Kidney epithelial cell (primary cell): ENCODE measurements around the gene TYMP. TPM values are rescaled to one million over a fixed set of nuclear protein-coding genes. Genes with fewer than 3 reads are reported as not detected.
A peak's percentile ranks its signal among the peaks of the same experiment; 100 is the strongest.

ENCODE experiments used
- DNase-seq: peaks from one replicate; pipeline ENCODE4 v3.0.0-alpha.2; 2010; ENCODE audit warnings: low read depth
- H3K27me3 ChIP-seq: 2 replicates; pipeline ENCODE4 v1.6.0; 2011; ENCODE audit warnings: low read length; ENCODE audit not compliant: control insufficient read depth, insufficient read depth
- H3K36me3 ChIP-seq: 2 replicates; pipeline ENCODE4 v1.5.1; 2011; ENCODE audit warnings: low read length; ENCODE audit not compliant: control insufficient read depth, insufficient read depth
- H3K4me3 ChIP-seq: 2 replicates; pipeline ENCODE4 v1.5.1; 2011; ENCODE audit warnings: low read depth, mild to moderate bottlenecking, control low read depth, low read length
- total RNA-seq: library from RNA; depleted of rRNA; stranded (reverse); fragments of >200 nt; gene quantifications from 2 replicates; pipeline ENCODE4 v1.2.3, GENCODE V29; 2015
- TF ChIP-seq, protein P1 (sequence below): IDR thresholded peaks from 2 replicates; pipeline ENCODE4 v1.5.1; 2011; ENCODE audit warnings: mild to moderate bottlenecking, moderate library complexity, low read length, control low read depth, inconsistent platforms; ENCODE audit not compliant: insufficient read depth, poor library complexity, severe bottlenecking

The TYMP gene
- total RNA-seq, 1 donor from 2014 or later = 53.1 TPM

DNA sequence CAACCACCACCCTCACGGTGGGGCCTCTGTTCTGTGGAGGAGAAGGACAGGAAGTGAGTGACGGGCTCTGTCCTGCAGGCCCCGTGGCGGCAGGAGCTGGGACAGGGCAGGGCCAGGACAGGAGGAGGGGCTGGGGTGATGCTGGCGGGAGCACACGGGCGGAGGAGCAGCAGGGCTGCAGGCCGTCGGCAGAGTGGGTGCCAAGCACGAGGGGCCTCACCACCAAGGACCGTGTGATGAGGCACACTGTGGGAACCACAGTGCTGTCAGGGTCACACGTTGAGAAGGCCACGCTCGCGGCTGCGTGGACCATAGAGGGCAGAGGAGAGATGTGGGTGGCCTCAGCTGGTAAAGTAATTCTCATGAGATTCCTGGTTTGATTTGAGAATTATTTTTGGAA is 12.9 kb downstream of the TYMP start:
- DNase-seq = no peak
- Histone ChIP-seq H3K27me3 (no peaks in the 10 kb centered on the region), H3K36me3 (no peaks in the 10 kb centered on the region), H3K4me3 (no peak overlapping the region)
- TF ChIP-seq, protein P1, sequence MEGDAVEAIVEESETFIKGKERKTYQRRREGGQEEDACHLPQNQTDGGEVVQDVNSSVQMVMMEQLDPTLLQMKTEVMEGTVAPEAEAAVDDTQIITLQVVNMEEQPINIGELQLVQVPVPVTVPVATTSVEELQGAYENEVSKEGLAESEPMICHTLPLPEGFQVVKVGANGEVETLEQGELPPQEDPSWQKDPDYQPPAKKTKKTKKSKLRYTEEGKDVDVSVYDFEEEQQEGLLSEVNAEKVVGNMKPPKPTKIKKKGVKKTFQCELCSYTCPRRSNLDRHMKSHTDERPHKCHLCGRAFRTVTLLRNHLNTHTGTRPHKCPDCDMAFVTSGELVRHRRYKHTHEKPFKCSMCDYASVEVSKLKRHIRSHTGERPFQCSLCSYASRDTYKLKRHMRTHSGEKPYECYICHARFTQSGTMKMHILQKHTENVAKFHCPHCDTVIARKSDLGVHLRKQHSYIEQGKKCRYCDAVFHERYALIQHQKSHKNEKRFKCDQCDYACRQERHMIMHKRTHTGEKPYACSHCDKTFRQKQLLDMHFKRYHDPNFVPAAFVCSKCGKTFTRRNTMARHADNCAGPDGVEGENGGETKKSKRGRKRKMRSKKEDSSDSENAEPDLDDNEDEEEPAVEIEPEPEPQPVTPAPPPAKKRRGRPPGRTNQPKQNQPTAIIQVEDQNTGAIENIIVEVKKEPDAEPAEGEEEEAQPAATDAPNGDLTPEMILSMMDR = no peak

DNA sequence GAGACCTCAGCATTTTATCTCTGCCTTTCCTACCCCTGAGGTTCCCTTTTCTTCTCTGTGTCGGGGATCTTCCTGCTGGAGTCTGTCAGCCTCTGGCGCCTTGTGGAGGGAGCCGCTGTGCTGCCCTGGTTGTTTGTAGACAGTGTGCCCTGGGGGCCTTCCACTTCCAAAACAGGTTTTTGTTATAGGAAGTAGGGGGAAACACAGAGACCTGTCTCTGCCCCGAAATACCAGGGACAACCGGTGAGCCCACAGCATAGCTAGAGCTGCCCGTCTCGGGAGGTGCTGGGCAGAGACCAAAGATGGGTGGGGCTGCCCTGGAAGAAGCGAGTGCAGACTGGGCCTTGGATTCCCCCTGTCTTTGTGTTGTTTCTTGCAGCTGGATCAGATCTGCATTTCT is 13.7 kb downstream of the TYMP start:
- H3K4me3 ChIP-seq = no peak overlapping the region
- TF ChIP-seq, protein P1 = no peak
- no peak for DNase-seq
- H3K36me3 ChIP-seq = no peaks in the 10 kb centered on the region
- no peaks in the 10 kb centered on the region for H3K27me3 ChIP-seq

DNA sequence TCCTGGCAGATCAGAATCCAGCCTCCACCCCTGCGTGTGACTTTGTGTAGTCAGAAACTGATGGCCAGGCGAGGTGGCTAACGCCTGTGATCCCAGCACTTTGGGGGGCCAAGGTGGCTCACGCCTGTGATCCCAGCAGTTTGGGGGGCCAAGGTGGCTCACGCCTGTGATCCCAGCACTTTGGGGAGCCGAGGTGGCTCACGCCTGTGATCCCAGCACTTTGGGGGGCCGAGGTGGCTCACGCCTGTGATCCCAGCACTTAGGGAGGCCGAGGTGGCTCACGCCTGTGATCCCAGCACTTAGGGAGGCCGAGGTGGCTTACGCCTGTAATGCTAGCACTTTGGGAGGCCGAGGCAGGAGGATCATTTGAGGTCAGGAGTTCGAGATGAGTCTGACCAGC is 16.6 kb downstream of the TYMP start:
- H3K36me3 ChIP-seq = no peaks in the 10 kb centered on the region
- DNase-seq = no peak
- H3K27me3 ChIP-seq = no peaks in the 10 kb centered on the region
- no peak overlapping the region for H3K4me3 ChIP-seq
- TF ChIP-seq, protein P1 = no peak

DNA sequence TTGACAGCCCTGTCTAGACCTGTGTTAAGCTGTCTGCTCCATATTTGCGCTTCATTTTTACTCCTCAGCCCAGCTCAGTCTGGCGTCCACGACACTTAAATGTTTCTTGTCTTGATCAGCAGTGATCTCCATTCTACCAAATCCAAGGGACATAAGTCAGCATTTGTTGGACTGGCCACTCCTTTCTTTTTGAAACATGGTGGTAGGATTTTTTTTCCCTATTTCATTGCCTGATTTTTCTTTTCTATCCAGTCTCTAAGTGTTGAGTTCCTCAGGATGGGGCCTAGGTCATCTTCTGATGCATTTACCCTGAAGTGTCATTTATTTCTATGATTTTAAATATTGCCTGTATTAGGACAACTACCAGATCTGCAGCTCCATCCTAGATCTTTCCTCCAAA is 20.9 kb downstream of the TYMP start:
- TF ChIP-seq, protein P1 = no peak
- no peaks in the 10 kb centered on the region for H3K27me3 ChIP-seq
- no peak for DNase-seq

DNA sequence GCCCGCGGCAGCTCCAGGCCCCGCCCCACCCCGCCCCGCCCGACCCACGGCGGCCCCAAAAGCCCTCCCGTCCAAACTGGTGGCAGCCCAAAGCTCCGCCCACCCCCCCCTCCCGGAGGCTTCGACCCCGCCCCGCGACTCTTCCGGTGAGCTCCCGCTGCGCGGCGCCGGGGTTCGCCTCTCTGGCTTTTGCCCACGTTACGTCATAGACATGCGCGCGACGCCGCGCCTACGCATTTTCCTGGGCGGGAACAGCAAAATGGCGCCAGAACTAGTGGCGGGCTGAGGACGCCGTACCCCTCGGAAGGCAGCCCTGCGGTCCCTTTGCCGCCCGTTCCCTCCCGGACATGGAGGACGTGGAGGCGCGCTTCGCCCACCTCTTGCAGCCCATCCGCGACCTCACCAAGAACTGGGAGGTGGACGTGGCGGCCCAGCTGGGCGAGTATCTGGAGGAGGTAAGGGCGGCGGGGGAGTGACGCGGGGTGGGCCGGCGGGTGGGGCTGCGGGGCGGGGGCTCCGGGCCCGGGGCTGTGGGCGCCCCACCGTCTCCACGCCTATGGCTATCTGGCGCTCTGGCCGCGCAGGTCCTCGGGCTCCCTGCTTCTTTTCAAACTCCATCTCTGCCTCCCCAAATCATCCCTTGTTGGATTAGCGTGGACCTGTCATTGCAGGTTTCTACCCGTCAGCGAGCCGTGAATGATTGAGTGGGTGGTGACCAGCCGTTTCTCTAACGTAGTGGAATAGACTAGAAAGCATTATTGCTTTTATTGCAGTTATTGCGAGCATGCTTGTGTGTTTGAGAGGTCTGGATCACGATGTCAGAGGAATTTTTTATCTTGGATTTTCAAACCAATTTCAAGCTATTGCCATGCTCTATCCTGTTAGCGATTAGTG is 21.6 kb downstream of the TYMP start, which contains the start of gene NCAPH2:
Gene NCAPH2, plus strand, starts transcription at position 234 of the 894 bp plus-strand sequence. Its CDS starts 114 bp downstream, at position 348.
- no peak for DNase-seq
- Histone ChIP-seq H3K4me3 (peak within 1 kb of the TSS; percentile 99), H3K27me3 (no peaks in the 10 kb centered on the region), H3K36me3 (no peaks in the 10 kb centered on the region)
- TF ChIP-seq, protein P1 = no peak

More for the DNA sequence above, 20.9 kb downstream of the TYMP start:
- Histone ChIP-seq H3K4me3 (peak overlapping the region; percentile 80), H3K36me3 (no peaks in the 10 kb centered on the region)
